HG03025 (cell line): ENCODE measurements around the gene CREB3L1.
A peak's percentile ranks its signal among the peaks of the same experiment; 100 is the strongest.

Source experiments
- ATAC-seq: cut with Tn5 transposase; IDR thresholded peaks from one replicate; pipeline ENCODE4 v1.9.1; 2021; ENCODE audit warnings: mild to moderate bottlenecking, moderate library complexity; ENCODE audit not compliant: unreplicated experiment, low FRiP score

Gene CREB3L1

DNA sequence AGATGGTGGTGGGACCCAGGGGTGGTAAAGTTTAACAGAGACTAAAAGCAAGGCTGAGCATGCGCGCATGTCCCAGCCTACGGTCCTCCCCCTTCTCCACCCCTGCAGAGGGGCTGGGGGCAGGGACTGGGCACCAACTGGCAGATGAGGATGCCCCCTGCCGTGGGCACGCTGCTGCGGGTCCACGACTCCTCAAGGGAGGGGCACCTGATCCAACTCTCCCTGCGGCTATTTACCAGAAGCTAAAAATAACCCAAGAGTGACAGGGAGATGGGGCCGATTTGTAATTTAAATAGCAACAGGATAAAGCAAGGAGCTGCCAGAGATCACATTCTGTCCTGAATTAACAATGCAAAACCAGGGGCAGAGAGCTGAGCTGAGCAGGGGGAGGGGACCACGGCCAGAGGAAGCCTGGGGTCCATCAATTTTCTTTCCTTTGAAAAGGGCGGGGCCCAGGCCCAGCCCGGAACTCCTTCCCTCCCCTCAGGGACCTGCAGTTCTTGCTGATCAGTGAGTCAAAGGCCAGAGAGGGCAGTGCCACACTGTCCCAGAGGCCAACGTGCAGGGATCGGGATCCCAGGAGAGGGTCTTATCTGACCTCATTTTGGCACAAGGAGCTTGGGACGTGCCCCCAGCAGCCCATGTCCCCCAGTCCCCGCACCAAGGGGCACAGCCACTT lies 61.7 kb downstream of the CREB3L1 start:
- ATAC-seq: no peak

GRCh38 chr11:46339816-46340215 lies 62.4 kb downstream of the CREB3L1 start:
- ATAC-seq: no peak

GRCh38 chr11:46341454-46341853 lies 64.0 kb downstream of the CREB3L1 start:
- no peak for ATAC-seq

DNA sequence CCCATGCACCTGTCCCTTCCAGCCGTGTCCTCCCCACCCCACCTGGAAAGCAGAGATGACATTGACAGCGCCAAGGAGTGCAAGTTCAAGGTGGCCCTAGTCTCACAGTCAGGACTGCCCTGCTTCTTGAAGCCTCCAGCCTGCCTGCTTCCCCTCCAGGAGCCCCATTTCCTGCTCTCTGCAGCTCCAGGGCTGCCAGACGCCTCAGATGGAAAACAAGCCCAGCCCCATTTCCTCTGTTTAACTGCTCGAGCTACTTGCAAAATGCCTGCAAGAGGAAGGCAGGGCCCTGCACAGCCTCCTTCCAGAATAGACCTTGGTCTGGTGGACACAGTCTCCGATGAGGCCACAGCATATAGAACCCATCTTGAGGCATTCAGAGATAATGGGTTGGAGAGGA lies 64.8 kb downstream of the CREB3L1 start:
- ATAC-seq: no peak

- ATAC-seq: no peak
These were observed 66.1 kb downstream of the CREB3L1 start for GRCh38 chr11:46343520-46343919.

DNA sequence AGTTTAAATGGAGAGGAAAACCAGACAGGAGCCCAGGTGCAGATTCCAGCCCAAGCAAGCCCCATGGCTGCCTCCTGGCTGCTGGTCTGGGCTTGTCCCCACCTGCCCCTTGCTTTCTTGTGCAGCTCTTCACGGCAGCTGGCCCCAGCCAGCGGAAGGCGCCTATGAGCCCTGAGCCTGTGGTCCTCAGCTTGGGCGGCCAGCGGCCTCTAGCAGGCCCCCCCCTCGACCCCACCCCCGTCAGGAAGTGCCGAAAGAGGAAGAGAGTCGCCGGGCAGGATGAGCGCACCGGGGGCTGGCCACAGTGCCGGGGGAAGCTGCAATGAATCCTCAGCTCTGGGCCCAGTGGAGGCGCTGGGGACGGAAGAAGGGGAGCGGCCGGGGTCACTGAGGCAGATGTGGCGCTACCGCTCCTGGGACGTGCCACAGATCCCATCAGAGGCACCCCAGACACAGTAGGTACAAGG lies 67.7 kb downstream of the CREB3L1 start:
- ATAC-seq: no peak

GRCh38 chr11:46345881-46346484 lies 68.5 kb downstream of the CREB3L1 start:
- no peak for ATAC-seq

DNA sequence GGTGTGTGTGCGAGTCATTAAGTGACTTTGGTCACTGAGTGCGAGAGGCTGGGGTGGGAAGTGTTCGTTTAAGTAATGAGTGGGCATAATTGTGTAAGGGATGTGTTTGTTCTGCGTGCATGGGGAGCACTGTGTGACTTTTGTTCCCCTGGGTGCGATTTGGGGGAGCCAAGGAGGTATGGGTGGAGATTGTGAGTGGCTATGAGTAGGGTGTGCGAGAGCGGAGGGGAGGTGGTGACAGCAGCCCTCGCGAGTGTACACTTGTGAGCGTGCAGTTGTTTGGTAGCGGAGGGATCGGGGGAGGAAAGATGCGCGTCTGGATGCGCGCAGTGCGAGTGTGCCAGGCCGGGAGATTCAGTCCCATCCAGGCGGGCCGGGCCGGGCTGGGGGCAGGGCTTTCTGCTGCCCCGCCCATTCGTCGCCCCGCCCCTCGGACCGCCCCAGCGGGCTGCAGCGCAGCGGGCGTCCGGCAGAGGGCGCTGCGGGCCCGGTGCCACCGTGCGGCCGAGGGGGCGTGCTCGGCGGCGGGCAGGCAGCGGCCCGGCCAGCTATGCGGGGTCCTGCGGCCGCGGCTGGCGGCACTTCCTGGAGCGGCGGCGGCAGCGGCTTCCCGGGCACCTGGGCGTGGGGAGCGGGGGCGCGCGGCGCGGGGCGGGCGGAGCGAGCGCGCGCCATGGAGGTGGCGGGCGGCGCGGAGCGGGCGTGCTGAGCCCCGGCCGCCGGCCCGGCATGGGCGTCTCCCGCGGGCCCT lies 69.6 kb downstream of the CREB3L1 start, which contains the start of gene DGKZ:
Gene DGKZ (plus strand): TSS at position 578 of the 751 bp plus-strand sequence. CDS start 197 bp downstream, outside the sequence.
- ATAC-seq: peak; percentile 58

- peak; percentile 1 for ATAC-seq
These were observed 70.3 kb downstream of the CREB3L1 start for GRCh38 chr11:46347637-46348311.

DNA sequence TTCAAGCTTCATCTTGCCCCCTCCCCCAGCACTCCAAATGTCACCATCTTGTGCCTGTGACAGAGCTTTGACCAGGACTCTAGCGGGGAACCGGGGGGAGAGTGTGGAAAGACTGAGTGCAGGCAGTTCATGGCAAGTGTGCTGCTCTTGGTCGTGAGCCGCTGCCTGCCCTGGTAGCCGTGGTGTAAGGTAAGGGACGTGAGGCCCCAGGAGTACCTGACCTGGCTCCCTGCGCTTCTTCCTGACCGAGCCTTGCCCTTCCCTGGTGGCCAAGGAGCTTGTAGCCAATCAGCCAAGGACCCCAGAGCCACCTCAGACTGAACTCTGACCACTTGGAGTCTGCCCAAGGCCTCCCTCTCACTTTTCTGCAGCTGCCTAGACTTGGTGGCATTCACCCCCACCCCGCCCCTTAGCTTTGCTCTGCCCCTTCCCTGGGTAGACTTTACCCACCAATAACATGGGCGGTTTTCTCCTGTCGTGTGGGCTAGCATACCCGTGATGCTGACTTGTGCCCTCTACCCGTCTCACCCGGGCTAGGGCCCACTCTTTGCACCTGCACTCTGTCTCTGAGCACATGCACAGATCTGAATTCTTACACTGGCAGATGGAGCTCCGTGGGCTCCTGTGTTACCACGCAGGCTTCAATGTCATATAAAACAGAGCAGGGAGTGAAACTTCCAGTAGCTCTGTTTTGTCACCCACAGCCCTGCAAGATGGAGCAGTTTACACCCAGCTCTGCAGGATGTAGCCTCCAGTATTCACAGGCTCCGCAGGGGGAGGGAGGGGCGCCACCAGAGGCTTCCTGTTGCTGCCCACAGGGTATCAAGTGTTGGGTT lies 71.3 kb downstream of the CREB3L1 start:
- no peak for ATAC-seq

DNA sequence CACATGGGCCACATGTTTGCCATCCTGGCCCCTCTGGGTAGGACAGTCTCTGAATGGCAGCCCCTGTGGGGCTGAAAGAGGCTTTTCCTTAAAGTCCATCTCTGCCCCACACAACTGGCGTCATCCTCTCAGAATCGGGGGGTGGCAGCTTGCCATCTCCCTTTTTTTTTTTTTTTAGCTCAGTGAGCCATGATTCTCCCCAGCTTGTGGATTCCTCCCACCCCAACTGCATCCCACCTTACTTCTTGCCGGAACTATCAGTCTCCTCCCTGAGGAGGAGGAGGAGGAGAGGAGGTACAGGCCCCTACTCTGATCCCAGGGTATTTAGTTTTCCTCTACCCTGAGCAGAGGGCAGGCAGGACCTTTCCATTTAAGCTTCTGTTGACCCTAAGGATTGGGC lies 73.2 kb downstream of the CREB3L1 start:
- no peak for ATAC-seq

DNA sequence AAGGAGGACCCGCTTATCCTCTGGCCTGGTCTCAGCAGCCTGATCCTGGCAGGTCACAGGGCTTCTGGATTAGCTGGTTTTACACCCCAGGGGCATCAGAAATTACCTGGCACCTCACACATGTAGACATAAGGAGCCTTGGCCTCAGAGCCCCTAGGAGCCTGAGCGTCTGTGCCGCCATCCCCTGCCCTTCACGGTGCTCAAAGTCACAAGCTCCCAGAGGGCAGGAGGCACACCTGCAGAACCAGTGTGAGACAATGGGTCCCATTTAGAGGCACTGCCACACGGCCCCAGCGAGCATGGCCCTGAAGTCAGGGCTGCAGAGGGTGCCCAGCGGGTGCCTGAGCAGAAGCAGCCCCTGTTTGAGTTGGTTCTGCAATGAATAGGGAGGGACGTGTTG lies 73.7 kb downstream of the CREB3L1 start:
- no peak for ATAC-seq

DNA sequence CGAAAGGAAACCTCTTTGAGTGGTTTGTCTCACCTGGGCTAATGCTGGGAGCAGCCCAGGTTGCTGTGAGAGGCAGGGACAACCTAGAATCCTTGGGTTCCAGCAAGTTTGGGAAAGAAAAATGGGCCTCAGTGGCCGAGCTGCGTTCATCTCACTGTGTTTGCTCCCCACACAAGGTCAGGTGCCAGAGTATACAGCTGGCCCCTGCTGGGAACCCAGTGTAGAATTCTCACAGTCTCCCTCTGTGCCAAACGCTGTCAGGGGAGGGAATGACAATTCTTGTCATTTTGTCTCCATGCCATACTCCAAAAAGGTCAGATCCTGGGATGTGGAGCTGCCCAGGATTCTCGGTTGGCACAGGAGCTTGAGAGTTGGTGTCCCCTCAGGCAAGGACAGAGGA lies 74.1 kb downstream of the CREB3L1 start:
- no peak for ATAC-seq

GRCh38 chr11:46352063-46352841 lies 74.8 kb downstream of the CREB3L1 start:
- ATAC-seq: no peak

GRCh38 chr11:46353698-46354097 lies 76.2 kb downstream of the CREB3L1 start:
- no peak for ATAC-seq

- no peak for ATAC-seq
These were observed 79.5 kb downstream of the CREB3L1 start for GRCh38 chr11:46356924-46357482.

DNA sequence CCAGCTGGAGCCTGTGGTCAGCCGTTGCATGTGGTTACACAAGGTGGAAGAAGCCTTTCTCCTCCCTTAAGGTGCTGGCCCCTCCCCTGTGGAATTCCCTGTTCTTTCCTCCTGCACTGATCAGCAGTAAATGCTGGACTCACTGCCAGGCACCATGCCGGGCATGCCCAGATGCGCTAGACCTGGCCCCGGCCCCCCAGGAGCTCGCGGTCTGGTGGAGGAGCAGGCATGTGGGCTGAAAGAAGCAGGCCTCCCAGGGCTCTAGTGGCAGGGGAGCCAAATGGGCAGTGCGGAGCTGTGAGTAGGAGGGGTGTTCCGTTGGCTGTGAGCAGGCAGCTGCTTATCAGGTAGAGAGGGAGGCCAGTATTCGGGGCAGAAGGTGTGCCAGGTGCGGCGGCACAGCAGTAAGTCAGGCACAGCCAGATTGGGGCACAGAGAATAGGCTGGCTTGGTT lies 80.0 kb downstream of the CREB3L1 start:
- no peak for ATAC-seq

DNA sequence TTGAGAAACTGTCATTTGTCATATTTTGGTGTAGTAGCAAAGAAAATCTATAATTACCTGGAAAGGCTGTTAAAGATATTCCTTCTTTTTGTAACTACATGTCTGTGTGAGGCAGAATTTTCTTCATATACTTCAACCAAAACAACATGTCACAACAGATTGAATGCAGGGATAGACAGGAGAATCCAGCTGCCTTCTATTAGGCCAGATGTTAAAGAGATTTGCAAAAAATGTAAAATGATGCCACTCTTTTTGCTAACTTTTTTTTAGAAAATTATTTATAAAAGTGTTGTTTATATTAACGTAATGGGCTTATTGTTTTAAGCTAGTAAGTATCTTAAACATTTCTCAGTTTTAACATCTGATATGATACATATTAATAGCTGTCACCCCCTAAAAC lies 82.5 kb downstream of the CREB3L1 start:
- ATAC-seq: no peak

GRCh38 chr11:46360878-46361277 lies 83.4 kb downstream of the CREB3L1 start:
- no peak for ATAC-seq
